ENCODE results near the gene ZNF280B. TPM values are rescaled to one million over a fixed set of nuclear protein-coding genes. Genes with fewer than 3 reads are reported as not detected.
"Not testable (repeated sequence)": the region's sequence is repeated elsewhere in the genome, so short reads cannot be mapped to it uniquely, and the experiment has no call there.

Gene ZNF280B
- total RNA-seq, 3 donors from 2014 or later: 0.51 to 1.4 (median 0.64) TPM

GRCh38 chr22:22507743-22508273 lies 734 bp downstream of the ZNF280B start:
- H3K36me3 ChIP-seq (ENCODE audit: low read depth): no peaks in the 10 kb centered on the region
- H3K4me1 ChIP-seq (ENCODE audit: low read depth): no peaks in the 10 kb centered on the region
- intact Hi-C loops (cut with DNase I, micrococcal nuclease): no loop called here
- DNase-seq (no peak), ATAC-seq (peak; percentile 9)
- no peak overlapping the region for H3K4me3 ChIP-seq
- no peak for TF ChIP-seq CTCF (IDR thresholded peaks at IDR 0.05)
- peaks cover 9% of the 10 kb centered on the region for H3K9me3 ChIP-seq

GRCh38 chr22:22506736-22507135 lies 1.8 kb downstream of the ZNF280B start:
- peaks cover 9% of the 10 kb centered on the region for H3K9me3 ChIP-seq
- DNase-seq: no peak
- no peaks in the 10 kb centered on the region for H3K4me1 ChIP-seq (ENCODE audit: low read depth)
- ATAC-seq: no peak
- TF ChIP-seq CTCF (IDR thresholded peaks at IDR 0.05): no peak
- no peaks in the 10 kb centered on the region for H3K36me3 ChIP-seq (ENCODE audit: low read depth)
- no peak overlapping the region for H3K4me3 ChIP-seq
- intact Hi-C loops (cut with DNase I, micrococcal nuclease): no loop called here

GRCh38 chr22:22498267-22498666 lies 10.3 kb downstream of the ZNF280B start:
- no peak for TF ChIP-seq CTCF (IDR thresholded peaks at IDR 0.05)
- Histone ChIP-seq H3K36me3 (ENCODE audit: low read depth) (no peaks in the 10 kb centered on the region), H3K4me1 (ENCODE audit: low read depth) (no peaks in the 10 kb centered on the region), H3K9me3 (no peaks in the 10 kb centered on the region), H3K4me3 (no peak overlapping the region)
- no peak for ATAC-seq
- DNase-seq: no peak
- intact Hi-C loops (cut with DNase I, micrococcal nuclease): no loop called here

- H3K4me3 ChIP-seq; intact Hi-C loops (cut with DNase I, micrococcal nuclease); H3K4me1 ChIP-seq (ENCODE audit: low read depth); DNase-seq; ATAC-seq; H3K36me3 ChIP-seq (ENCODE audit: low read depth); H3K9me3 ChIP-seq: not testable (repeated sequence)
Measured at GRCh38 chr22:22491589-22491988, 17.0 kb downstream of the ZNF280B start.

- Histone ChIP-seq H3K4me1 (ENCODE audit: low read depth) (no peaks in the 10 kb centered on the region), H3K4me3 (no peak overlapping the region), H3K9me3 (no peaks in the 10 kb centered on the region), H3K36me3 (ENCODE audit: low read depth) (no peaks in the 10 kb centered on the region)
- TF ChIP-seq CTCF (IDR thresholded peaks at IDR 0.05): no peak
- DNase-seq (no peak), ATAC-seq (no peak)
- intact Hi-C loops (cut with DNase I, micrococcal nuclease): no loop called here
Measured at GRCh38 chr22:22488736-22489135, 19.8 kb downstream of the ZNF280B start.

- intact Hi-C loops (cut with DNase I, micrococcal nuclease): no loop called here
- H3K36me3 ChIP-seq (ENCODE audit: low read depth): no peaks in the 10 kb centered on the region
- H3K4me1 ChIP-seq (ENCODE audit: low read depth): no peaks in the 10 kb centered on the region
- no peak for TF ChIP-seq CTCF (IDR thresholded peaks at IDR 0.05)
- no peak overlapping the region for H3K4me3 ChIP-seq
- ATAC-seq (no peak), DNase-seq (no peak)
- no peaks in the 10 kb centered on the region for H3K9me3 ChIP-seq
Measured at GRCh38 chr22:22487869-22488597, 20.5 kb downstream of the ZNF280B start.

All from mucosa of descending colon (tissue), 3 donors.